Stimulated activated naive CD4-positive, alpha-beta T cell (primary cell): Measurements from ENCODE around the gene ZNF837.
"Not testable (repeated sequence)": the region's sequence is repeated elsewhere in the genome, so short reads cannot be mapped to it uniquely, and the experiment has no call there.

Source experiments
- DNase-seq, 6 experiments: peaks; one replicate each; lab custom pipeline; 2025; lab: John Stamatoyannopoulos, UW

The ZNF837 gene

DNA sequence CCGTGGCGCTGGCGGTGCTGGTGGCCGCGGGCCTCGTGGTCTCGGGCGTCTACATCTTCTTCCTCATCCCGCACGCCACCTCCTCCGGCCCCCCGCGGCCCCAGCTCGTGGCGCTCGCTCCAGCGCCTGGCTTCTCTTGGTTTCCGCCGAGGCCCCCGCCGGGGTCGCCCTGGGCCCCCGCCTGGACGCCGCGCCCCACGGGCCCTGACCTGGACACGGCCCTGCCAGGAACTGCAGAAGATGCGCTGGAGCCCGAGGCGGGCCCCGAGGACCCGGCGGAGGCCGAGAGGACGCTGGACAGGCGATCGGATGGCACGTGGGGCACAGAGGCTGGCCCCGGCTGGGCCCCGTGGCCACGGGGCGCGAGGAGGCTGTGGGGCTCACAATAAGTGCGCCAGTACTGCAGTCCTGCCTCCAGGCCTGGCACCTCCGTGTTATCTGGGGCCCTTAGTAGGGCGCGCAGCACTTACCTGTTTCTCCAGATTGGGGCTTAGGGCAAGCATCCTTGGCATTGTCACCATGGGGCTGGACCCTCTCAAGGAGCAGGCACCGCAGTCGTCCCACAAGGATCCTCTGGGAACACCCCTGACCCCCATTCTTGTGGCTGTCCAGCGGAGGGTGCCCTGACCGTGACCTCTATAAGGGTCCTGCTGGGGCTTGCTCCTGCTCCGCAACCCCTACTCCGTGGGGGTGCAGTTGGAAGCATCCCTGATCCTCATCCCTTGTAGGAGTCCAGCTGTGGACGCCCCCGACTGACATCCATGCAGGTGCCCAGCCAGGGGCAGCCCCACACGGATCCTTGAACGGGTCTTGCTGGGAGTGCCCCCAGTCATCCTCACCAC is 16.1 kb upstream of the ZNF837 start:
- DNase-seq: no peak

DNA sequence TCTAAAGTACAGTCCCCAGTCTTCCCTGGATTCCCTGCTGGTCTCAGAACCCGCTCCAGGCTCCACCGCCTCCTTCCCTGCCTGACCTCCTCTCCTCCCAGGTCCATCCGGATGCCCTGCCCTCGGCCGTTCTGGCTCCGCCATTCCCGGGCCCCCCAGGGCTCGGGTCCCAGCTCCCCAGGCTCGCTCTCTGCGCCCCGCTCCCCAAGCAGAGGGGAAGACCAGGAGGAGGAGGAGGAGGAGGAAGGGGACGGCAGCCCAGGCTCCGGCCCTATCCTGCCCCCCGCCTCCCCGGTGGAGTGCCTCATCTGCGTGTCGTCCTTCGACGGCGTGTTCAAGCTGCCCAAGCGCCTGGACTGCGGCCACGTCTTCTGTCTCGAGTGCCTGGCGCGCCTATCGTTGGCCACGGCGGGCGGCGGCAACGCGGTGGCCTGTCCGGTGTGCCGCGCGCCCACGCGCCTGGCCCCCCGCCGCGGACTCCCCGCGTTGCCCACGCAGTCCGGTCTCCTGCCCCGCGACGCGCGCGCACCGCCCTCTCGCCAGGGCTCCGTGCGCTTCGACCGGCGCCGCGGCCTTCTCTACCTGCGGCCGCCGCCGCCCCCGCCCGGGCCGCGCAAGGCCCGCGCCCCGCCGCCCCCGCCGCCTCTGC is 15.3 kb upstream of the ZNF837 start:
- DNase-seq: no peak

DNA sequence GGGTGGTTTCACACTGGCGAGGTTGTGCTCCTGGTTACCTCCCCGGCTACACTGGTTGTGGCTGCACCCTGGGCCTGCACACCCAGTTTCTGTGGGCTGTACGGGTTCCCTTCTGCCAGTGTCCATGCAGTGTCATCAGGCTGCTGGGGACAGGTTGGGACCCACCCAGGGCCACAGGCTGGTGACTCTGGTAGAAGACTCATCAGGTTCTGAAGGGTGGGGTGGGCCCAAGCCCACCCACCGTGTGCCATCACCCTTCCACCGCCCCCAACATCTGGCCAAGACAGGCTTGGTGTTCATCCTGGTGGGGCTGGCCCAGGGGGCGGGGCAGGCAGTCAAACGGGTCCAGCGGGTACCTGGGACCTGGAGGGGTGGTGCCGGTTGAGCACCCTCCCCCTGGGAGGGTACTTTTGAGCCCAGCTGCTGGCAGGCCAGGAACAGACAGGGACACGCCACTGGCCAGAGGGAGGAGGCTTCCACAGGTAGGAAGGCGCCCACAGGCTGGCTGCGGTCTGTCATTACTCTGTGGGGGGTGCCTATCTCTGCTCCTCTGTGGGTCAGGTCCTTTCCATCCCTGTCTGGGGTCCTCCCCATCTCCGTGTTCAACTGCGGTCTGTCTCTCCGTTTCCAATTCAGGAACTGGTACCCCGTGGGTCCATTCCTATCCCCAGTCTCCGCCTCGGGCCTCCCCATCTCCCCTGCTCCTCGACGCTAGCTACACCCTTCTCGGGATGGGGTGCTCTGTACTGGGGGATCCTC is 14.6 kb upstream of the ZNF837 start, which contains the start of gene RNF225:
Gene RNF225 (plus strand): TSS at position 437 of the 759 bp plus-strand sequence. CDS start 434 bp downstream, outside the sequence.
- DNase-seq: no peak

DNA sequence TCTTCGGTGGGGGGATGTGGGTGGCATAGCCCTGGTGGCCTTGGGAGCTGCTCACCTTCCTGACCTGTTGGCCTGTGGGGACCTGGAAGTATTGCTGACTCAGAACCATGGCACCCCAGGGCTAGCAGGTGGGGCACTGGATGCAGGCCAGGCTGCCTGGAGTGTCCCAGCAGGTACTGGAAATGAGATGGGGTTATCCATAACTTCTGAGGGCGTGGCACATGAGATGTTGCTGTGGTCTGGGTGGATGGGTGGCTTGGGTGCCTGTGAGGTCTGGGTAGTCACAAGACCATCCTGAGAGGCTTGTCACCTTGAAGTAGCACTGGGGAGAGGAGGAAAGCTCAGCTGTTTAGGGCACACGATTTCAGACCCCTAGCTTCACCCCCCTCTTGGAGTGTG is 14.0 kb upstream of the ZNF837 start:
- no peak for DNase-seq

DNA sequence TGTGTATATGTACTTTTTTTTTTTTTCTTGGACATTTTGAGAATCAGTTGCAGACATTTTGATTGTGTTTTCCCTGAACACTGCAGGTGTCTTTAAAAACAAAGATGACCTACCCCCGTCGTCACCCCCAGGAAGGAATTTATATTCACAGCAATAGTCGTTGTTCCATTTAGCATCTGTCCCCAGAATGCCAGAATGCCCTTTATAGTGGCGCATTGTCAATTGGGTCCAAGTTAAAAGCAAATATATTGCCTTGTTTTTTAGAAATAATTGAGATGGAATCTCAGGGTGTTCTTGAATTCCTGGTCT is 12.8 kb upstream of the ZNF837 start:
- DNase-seq: no peak

DNA sequence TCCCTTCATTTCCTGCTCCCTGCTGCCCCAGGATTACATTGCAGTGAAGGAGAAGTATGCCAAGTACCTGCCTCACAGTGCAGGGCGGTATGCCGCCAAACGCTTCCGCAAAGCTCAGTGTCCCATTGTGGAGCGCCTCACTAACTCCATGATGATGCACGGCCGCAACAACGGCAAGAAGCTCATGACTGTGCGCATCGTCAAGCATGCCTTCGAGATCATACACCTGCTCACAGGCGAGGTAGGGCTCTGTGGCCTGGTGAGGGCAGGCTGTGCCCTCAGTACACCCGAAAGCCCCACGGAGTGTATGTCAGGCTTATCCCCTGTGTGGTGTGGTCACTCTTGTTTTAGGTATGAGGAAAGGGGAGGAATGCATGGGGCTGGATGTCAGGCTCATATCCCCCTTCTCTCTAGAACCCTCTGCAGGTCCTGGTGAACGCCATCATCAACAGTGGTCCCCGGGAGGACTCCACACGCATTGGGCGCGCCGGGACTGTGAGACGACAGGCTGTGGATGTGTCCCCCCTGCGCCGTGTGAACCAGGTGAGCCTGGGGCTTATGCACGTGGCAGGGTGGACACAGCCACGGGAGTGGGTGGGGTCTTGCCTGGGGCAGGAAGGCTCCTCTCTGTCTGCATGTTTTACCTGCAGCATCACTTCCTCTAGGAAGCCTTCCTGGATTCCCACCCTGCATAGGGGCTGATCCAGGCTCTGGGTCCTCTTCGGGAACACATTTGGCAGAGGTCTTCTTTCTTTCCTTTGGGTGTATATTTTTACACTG is 12.3 kb upstream of the ZNF837 start:
- no peak for DNase-seq

DNA sequence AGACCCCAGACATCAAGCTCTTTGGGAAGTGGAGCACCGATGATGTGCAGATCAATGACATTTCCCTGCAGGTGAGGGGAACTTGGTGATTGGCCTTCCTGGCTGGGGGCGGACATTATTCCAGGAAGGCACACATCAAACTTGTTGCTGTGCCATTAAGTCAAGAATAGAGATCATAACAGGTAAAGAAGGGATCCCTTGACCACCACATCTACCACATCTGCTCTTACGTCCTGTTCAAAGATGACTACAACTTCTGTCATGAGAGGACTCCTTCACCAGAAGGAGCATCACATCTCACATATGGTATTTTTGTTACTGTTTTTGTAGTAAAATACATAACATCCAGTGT is 7.3 kb upstream of the ZNF837 start:
- DNase-seq: no peak

DNA sequence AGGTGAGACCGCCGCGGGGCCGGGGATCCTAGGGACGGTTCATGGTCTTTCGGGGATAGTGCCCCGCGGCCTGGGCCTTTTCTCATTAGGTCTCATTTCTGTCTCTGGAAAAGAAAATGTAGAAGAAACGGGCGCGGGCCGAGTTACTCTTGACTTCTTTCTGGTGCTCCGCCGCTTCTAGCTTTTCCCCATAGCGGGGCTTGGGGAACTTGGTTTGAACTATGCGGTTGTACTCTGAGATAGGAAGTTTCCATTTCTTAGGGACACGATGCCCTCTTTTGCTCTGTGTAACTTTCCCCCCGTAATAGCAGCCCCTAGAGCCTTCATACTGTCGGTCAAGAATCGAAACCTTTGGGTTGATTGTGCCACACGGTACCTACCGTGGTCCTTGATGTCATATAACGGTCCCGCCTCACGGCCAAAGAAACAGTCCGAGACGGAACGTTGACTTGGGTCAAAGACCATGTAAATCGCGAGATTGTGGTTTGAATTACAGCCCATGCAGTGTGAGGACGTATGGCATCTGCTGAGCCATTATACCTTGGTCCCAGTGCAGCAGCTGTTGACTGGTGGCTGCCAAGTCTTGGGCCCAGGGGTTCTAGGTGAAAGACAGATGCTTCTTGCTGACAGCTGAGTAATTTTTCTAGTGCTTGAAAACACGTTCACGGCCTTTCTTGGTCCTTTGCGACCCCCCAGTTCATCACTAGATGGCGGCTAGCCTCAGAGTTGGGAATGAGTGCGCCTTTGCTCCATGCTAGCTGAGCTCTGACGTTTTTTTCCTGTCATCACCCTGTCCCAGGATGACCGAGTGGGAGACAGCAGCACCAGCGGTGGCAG is 6.7 kb upstream of the ZNF837 start:
- DNase-seq: no peak

DNA sequence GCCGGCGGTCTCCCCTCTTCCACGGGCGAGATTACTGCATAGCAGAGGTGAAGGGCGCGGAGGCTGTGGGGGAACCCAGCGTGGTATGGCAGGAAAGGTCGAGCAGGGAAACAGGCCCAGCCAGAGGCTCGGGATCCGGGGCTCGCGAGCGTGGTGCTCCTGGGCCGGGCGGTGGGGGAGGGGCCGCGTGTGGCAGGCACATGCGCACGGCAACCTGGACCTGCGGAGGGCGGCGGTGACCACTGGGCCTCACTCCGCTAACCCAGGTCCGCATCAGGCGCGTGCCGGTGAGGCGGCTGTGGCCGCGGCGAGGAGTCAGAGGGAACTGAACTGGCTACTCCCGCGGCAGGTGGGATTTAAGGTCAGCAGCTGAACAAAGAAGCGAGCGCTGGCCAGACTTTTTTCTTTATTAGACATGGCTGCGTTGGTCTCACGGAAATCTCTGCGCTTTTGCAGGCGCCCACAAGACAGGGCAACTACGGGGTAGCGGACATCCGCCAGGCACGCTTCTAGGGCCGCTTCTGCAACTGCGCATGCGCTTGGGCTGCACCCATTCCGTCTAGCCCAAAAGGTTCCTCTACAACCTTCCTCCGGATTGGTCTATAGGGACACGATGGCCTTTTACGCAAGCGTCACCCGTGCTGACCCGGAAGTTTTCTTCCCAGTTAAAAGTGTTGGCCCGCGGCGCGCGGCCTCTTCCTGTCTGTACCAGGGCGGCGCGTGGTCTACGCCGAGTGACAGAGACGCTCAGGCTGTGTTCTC is 5.9 kb upstream of the ZNF837 start, which contains the start of gene RPS5:
Gene RPS5 (plus strand): TSS at position 694 of the 762 bp plus-strand sequence. CDS start 869 bp downstream, outside the sequence.
- peak; percentile 87 to 97 (median 96) for DNase-seq

DNA sequence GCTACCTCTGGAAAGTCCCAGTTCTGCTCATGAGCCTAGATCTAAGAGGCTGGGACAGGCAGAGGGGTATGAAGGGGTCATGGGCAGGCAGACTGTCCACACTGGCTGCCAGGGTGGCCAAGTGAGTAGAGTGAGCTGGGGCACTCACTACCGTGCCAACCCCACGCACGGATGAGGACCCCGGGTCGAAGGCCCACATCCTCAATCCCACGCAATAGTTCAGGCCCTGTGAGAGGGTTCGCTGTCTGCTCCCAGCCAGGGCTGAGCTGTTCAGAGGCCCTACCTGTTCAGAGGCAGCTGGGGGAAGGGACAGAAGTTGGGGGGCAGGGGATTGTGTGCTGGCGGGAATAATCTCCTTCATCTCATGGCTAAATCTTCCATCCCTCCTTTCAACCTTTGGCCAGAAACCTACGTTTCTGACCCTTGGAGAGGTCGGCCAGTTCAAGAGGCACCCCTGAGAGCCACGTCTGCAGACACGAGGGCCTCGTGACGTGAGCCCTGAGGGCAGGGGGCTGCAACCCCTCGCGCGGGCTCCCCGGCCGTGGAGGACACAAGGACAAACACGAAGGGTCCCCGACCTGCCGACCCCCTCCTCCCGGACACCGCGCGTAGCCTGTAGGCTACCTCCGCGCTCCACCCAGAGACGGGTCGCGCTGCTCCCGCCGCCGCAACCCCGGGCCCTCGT is 5.2 kb upstream of the ZNF837 start:
- peak in 2 of 6 experiments; percentile 14 to 42 for DNase-seq

DNA sequence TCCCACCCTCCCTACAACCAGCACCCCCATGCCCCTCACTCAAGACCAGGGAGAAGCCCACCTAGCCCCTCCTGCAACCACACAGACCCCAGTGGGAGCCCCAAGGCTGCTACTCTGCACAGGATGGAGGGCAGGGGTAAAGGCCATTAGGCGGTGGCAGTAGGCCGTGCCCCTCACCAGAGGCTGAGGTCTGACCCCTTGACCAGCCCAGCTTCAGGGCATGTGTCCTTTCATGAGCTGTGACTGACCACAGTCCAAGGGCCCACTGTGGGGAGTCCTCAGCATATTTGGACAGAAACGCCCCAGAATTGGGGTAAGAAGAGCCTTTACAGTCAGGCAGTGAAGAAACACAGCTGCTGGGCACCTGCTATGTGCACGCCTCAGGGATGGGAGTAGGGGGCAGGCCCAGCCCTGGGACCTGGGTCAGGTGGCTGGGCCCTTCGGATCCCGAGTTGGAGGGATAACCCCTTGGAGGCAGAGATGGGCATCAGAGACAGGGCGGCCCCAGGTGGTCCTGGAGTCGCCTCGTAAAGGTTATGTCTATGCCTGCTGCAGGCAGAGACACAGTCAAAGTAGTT is 4.6 kb upstream of the ZNF837 start:
- DNase-seq: no peak

DNA sequence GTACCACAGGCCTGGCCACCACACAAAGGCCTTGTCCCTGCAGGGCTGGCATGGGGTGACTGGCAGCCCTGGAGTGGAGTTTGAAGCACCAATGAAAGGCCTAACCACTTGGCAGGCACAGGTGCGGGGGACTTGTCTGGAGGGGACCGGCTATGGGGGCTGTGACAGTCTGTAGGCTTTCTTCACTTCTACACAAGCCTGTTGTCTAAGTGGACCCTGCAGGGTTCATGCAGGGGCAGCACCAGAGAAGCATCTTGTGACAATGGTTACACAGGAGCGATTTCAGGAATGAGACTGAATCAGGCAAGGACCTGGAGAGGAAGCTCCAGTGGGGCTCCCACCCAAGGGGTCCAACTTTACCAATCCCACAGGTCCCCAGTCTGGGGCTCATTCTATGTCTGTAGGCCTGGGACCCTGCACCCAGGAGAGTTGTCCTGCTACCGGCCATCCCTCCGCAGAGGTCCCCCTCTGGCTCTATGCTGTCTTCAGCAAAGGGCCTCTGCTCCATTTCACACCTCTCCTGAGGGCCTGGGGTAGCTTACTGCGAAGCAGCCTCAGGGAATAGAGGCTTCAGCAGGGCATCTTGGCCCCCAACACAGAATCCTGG is 2.3 kb upstream of the ZNF837 start:
- no peak for DNase-seq

DNA sequence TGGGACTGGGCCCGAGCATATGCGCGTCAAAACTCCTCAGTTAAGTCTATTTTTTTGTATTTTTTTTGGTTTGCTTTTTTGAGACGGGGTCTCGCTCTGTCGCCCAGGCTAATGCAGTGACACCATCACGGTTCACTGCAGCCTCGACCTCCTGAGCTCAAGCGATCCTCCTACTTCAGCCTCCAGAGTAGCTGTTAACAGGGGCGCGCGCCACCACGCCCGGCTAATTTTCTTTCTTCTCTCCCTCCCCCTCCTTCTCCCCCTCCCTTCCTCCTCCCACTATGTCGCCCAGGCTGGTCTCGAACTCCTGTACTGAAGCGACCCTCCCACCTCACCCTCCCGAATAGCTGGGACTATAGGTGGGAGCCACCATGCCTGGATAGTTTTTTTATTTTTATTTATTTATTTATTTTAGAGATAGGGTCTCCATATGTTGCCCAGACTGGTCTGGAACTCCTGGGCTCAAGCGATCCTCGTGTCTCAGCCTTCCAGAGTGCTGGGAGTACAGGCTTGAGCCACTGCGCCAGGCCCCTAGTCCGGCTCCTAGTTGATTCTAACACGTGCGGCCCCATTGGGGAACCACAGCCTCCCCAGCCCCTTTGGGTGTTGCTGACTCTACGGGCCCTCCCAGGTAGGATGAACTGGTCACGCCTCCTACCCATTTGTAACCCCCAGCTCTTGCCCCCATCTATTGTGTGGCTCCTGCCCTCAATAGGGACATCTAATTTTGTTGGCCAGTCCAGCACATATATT is 806 bp upstream of the ZNF837 start:
- no peak for DNase-seq

DNA sequence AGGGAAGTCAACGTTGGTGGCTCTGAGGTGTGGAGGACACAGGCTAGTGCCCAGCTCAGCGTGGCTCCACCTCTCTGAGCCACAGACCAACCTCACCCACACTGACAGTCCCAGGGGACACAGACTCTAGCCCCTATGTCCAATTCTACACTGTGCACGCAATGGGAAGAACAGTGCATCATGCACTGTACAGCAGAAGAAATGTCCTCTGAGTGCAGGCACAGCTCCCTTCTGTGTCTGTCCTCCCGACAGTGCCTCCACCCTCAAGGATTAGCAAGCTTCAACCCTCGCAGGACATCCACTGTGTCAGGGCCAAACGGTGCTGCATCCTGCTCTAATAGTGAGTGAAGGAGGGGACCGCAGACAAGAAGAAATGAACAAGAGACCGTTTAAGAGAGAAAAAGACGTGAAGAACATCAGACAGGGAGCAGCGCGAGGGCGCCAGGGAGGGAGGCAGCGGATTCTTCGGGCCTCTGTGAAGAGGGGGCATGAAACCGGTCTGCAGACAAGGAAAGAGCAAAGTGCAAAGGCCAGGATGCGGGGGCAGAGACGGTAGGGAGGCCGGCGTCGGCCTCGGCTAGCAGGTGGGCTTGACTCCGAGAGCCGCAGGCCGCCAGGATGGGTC is 681 bp downstream of the ZNF837 start:
- DNase-seq: peak in 1 of 6 experiments; percentile 40

DNA sequence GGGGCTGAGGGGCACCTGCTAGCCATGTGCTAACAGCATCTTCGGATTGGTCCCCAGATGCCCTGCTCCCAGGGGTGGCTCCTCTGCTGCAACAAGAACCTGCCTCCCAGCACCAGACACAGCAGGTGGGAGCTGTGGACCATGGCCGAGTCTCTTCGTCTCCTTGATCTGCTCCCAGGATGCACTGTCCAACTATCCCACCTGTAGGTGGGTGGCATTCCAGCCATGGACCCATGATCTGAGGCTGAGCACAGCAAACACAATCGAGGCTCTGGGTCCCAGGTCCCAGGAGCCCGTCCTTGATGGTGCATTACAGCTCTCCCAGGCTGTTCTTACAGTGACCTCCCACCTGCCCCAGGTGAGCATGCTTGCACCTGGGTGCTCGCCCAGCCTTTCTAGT is 1.6 kb downstream of the ZNF837 start:
- DNase-seq: no peak

DNA sequence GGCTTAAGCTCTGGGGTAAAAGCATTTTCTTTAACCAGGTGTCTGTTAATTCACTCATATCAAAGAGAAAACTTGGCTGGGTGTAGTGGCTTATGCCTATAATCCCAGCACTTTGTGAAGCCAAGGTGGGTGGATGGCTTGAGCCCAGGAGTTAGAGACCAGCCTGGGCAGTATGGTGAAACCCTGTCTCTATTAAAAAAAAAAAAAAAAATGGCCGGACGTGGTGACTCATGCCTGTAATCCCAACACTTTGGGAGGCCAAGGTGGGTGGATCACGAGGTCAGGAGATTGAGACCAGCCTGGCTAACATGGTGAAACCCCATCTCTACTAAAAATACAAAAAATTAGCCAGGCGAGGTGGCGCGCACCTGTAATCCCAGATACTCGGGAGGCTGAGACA is 4.1 kb downstream of the ZNF837 start:
- not testable (repeated sequence) for DNase-seq

DNA sequence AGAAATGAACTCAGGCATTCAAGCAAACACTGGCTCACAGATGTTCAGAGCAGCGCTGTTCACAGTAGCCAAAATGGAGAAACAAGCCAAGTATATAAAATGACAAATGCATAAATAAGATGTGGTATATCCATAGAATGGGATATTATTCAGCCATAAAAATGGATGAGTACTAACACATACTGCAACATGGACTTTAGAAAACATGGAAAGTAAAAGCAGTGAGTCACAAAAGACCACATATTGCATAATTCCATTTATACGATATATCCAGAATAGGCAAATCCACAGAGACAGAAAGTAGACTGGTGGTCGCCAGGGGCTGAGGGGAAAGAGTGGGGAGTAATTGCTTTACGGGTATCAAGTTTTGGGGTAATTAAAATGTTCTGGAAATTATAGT is 6.6 kb downstream of the ZNF837 start:
- no peak for DNase-seq
